Fibroblast of lung (primary cell): ENCODE measurements around the gene PCSK6. TPM values are rescaled to one million over a fixed set of nuclear protein-coding genes. Genes with fewer than 3 reads are reported as not detected.
A peak's percentile ranks its signal among the peaks of the same experiment; 100 is the strongest.

Experiments used
- DNase-seq, 2 donors: peaks; one replicate each; pipeline versions ENCODE4 v3.0.0 to v3.0.0-alpha.2; 2010; ENCODE audit warnings: low read depth in 2 of 2
- H2AFZ ChIP-seq: 2 replicates; pipeline ENCODE4 v1.5.1; 2012; ENCODE audit warnings: low read length, control low read depth, inconsistent platforms
- H3K27ac ChIP-seq: 2 replicates; pipeline ENCODE4 v1.5.1; 2011; ENCODE audit warnings: low read length, control low read depth; ENCODE audit not compliant: insufficient read depth
- H3K27me3 ChIP-seq: 2 replicates; pipeline ENCODE4 v1.5.1; 2011; ENCODE audit warnings: mild to moderate bottlenecking, low read length; ENCODE audit not compliant: control insufficient read depth, insufficient read depth
- H3K36me3 ChIP-seq: 2 replicates; pipeline ENCODE4 v1.5.1; 2011; ENCODE audit warnings: low read length; ENCODE audit not compliant: control insufficient read depth, insufficient read depth
- H3K4me1 ChIP-seq: 2 replicates; pipeline ENCODE4 v1.5.1; 2011; ENCODE audit warnings: low read length; ENCODE audit not compliant: control insufficient read depth, insufficient read depth; ENCODE audit errors: extremely low read depth
- H3K4me2 ChIP-seq: 2 replicates; pipeline ENCODE4 v1.5.1; 2011; ENCODE audit warnings: low read length, control low read depth; ENCODE audit not compliant: insufficient read depth; ENCODE audit errors: extremely low read depth
- H3K4me3 ChIP-seq, 4 experiments: fragments of 200-600 bp in 1 of 4; sonication (generic) in 1 of 4; replicated peaks in 1 of 4; 2 replicates each; pipeline ENCODE4 v1.5.1; 2011 to 2016; ENCODE audit warnings: low read length in 4 of 4, low read depth in 3 of 4, mild to moderate bottlenecking in 3 of 4, control low read depth in 2 of 4, inconsistent platforms in 1 of 4, mixed read lengths in 1 of 4; ENCODE audit not compliant: insufficient read depth in 1 of 4; ENCODE audit errors: control extremely low read depth in 1 of 4
- H3K79me2 ChIP-seq: 2 replicates; pipeline ENCODE4 v1.5.1; 2012; ENCODE audit warnings: mild to moderate bottlenecking, low read length, inconsistent platforms; ENCODE audit not compliant: control insufficient read depth, insufficient read depth
- H3K9ac ChIP-seq: 2 replicates; pipeline ENCODE4 v1.5.1; 2011; ENCODE audit warnings: mild to moderate bottlenecking, low read length, control low read depth; ENCODE audit not compliant: insufficient read depth
- H3K9me3 ChIP-seq: 2 replicates; pipeline ENCODE4 v1.5.1; 2012; ENCODE audit warnings: low read depth, low read length; ENCODE audit not compliant: control insufficient read depth, insufficient read depth
- H4K20me1 ChIP-seq: 2 replicates; pipeline ENCODE4 v1.5.1; 2011; ENCODE audit warnings: low read length; ENCODE audit not compliant: control insufficient read depth, insufficient read depth; ENCODE audit errors: extremely low read depth
- EZH2 ChIP-seq: IDR thresholded peaks from 2 replicates; pipeline ENCODE4 v1.5.1; 2012; ENCODE audit warnings: low read length, control low read depth, mild to moderate bottlenecking; ENCODE audit errors: missing control alignments
- polyA plus RNA-seq, 2 donors: library from polyadenylated mRNA; depleted of rRNA in 1 of 2; stranded (reverse) in 1 of 2; unstranded in 1 of 2; fragments of >200 nt; gene quantifications; 2 replicates each; pipeline ENCODE4 v1.2.1, GENCODE V29; 2011 to 2012; ENCODE audit warnings: missing spikeins in 1 of 2
- total RNA-seq: library from RNA; depleted of rRNA; stranded (reverse); fragments of >200 nt; gene quantifications from 2 replicates; pipeline ENCODE4 v1.2.1, GENCODE V29; 2014
- TF ChIP-seq, protein P1 (sequence below), 2 donors: IDR thresholded peaks in 1 of 2; conservative IDR thresholded peaks in 1 of 2; 1 replicate in 1 of 2; 2 replicates in 1 of 2; pipeline ENCODE4 v1.5.1; 2011 to 2012; ENCODE audit warnings: low read length in 2 of 2, control low read depth in 1 of 2, inconsistent platforms in 1 of 2, low read depth in 1 of 2, mild to moderate bottlenecking in 1 of 2

The PCSK6 gene
- total and polyA plus RNA-seq, 2 donors (not counting 1 experiment from before 2014, with no cell fraction given) = 0.02 to 0.83 TPM

DNA sequence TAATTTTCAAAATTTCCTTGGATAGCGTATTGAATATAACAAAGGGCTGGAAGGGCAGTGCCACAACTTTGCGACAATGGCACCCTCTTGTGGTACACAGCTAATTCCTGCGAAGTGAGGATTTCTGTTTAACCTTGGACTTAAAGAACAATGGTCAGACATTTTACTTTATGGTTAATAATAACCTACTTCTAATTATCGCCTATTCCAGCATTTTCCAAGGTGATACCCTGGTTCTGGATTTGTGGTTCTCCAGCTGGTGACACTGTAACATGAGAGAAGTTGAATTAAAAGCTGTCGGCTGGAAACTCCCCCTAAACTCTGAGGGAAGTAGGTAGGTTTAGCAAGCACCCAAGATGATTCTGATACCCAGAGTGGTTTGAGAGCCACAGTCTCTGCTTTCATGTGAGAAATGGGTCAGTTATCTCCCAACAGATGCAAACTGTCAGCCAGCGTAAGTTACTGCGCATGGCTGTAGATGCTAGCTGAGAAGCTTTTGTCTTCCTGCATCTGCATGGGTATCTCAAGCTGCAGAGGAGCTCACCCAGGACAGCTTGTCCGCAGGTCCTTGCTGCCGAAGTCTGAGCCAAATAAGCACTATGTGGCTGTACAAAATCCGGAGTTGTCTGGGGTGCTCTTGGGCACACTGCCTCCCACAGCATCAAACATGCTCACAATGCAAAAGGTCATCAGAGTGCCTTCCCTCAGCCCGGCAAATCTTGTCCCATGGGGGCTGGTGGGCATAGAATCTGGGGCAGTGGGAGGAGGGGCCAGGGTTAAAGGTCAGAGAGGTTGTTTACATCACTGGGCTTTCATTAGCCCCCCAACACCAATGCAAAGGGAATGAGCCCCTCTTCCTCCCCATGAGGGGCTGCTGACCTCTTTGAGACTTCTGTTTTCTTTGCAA lies 231.0 kb downstream of the PCSK6 start:
- no peak for TF ChIP-seq EZH2
- TF ChIP-seq, protein P1, sequence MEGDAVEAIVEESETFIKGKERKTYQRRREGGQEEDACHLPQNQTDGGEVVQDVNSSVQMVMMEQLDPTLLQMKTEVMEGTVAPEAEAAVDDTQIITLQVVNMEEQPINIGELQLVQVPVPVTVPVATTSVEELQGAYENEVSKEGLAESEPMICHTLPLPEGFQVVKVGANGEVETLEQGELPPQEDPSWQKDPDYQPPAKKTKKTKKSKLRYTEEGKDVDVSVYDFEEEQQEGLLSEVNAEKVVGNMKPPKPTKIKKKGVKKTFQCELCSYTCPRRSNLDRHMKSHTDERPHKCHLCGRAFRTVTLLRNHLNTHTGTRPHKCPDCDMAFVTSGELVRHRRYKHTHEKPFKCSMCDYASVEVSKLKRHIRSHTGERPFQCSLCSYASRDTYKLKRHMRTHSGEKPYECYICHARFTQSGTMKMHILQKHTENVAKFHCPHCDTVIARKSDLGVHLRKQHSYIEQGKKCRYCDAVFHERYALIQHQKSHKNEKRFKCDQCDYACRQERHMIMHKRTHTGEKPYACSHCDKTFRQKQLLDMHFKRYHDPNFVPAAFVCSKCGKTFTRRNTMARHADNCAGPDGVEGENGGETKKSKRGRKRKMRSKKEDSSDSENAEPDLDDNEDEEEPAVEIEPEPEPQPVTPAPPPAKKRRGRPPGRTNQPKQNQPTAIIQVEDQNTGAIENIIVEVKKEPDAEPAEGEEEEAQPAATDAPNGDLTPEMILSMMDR (conservative IDR thresholded peaks at IDR 0.05 in 1 of 2, IDR thresholded peaks at IDR 0.05 in 1 of 2; ENCODE audit: low read depth in 1 of 2, low read length in 2 of 2) = peak; percentile 78 to 80
- Histone ChIP-seq H3K4me1 (peaks cover 6% of the 10 kb centered on the region), H2AFZ (no peak overlapping the region), H3K9me3 (no peaks in the 10 kb centered on the region), H4K20me1 (no peaks in the 10 kb centered on the region), H3K9ac (no peak overlapping the region), H3K4me3 (no peak overlapping the region), H3K27ac (no peak overlapping the region), H3K27me3 (peaks cover 5% of the 10 kb centered on the region), H3K79me2 (no peaks in the 10 kb centered on the region), H3K36me3 (no peaks in the 10 kb centered on the region), H3K4me2 (no peak overlapping the region)
- DNase-seq = peak; percentile 63 to 87

DNA sequence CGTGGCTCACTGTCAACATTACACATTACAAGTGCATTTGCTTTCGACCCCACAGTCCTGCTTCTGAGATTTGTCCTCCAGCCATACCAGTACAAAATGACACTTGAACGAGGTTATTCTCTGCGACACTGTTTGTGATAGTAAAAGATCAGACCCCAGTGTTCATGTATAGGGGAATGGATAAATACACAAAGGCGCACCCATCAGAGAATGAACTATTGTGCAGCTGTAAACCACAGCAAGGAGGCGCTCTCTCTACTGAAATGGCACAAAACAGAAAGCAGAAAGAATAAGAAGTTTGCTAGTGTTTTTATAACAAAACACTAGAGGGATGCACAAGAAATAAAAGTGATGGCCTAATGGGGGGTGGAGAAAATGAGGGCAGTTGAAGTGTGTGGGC lies 232.8 kb downstream of the PCSK6 start:
- Histone ChIP-seq H3K9me3 (no peaks in the 10 kb centered on the region), H3K79me2 (no peaks in the 10 kb centered on the region), H3K4me2 (no peak overlapping the region), H3K27ac (no peak overlapping the region), H4K20me1 (no peaks in the 10 kb centered on the region), H3K9ac (no peak overlapping the region), H3K4me1 (peaks cover 6% of the 10 kb centered on the region), H3K4me3 (no peak overlapping the region), H3K36me3 (no peaks in the 10 kb centered on the region), H2AFZ (no peak overlapping the region), H3K27me3 (peaks cover 3% of the 10 kb centered on the region)
- no peak for TF ChIP-seq EZH2
- TF ChIP-seq, protein P1 (conservative IDR thresholded peaks at IDR 0.05 in 1 of 2, IDR thresholded peaks at IDR 0.05 in 1 of 2; ENCODE audit: low read depth in 1 of 2, low read length in 2 of 2) = peak; percentile 17 to 30
- DNase-seq = no peak

DNA sequence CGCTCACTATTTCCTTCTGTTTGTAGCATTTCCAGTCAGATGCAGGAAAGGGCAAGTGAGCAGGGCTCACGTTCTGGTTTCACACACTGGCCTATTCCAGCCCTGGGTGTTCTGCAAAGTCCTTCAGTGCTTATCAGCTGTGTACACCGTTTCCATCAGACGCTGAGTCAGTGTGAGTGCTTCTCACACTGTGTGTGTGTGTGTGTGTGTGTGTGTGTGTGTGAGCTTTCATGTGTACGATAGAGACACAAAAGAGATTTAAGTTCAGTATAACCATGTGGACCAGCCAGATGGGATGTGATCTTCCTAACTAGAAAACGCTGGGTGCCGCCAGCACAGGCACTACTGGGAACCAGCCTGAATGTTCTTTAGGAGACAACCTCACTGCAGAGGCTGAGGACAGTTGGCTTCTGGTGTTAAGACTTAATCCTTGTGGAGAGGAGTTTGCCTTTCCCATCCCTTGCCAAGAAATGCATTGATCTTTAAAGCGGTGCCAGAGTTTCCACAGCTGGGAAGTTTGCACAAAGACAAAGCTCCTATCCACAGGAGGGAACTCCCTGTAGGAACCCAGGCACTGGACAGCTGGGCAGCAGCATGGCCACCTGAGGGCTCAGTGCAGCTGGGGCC lies 233.8 kb downstream of the PCSK6 start:
- Histone ChIP-seq H3K9ac (no peak overlapping the region), H3K4me1 (peaks cover 6% of the 10 kb centered on the region), H3K4me2 (peak overlapping the region; percentile 15), H3K4me3 (no peak overlapping the region), H2AFZ (peak overlapping the region; percentile 35), H3K27ac (no peak overlapping the region), H3K9me3 (no peaks in the 10 kb centered on the region), H3K79me2 (peaks cover 7% of the 10 kb centered on the region), H4K20me1 (no peaks in the 10 kb centered on the region), H3K36me3 (no peaks in the 10 kb centered on the region), H3K27me3 (no peaks in the 10 kb centered on the region)
- TF ChIP-seq, protein P1 (conservative IDR thresholded peaks at IDR 0.05 in 1 of 2, IDR thresholded peaks at IDR 0.05 in 1 of 2; ENCODE audit: low read depth in 1 of 2, low read length in 2 of 2) = no peak
- TF ChIP-seq EZH2 = no peak
- DNase-seq = peak; percentile 87 to 92
